ENCODE data around the gene SLC7A7. TPM values are rescaled to one million over a fixed set of nuclear protein-coding genes. Genes with fewer than 3 reads are reported as not detected.
A peak's percentile ranks its signal among the peaks of the same experiment; 100 is the strongest.
"Not testable (repeated sequence)": the region's sequence is repeated elsewhere in the genome, so short reads cannot be mapped to it uniquely, and the experiment has no call there.

The SLC7A7 gene
- total RNA-seq, 1 donor: 2.5 TPM

- H3K4me3 ChIP-seq (ENCODE audit: low read depth, low read length): no peak overlapping the region
- DNase-seq (ENCODE audit: low read depth): no peak
- no peak for TF ChIP-seq CTCF (IDR thresholded peaks at IDR 0.05; ENCODE audit: insufficient read depth, low read length)
Observed at GRCh38 chr14:22748206-22748605, 67.0 kb downstream of the SLC7A7 start.

DNA sequence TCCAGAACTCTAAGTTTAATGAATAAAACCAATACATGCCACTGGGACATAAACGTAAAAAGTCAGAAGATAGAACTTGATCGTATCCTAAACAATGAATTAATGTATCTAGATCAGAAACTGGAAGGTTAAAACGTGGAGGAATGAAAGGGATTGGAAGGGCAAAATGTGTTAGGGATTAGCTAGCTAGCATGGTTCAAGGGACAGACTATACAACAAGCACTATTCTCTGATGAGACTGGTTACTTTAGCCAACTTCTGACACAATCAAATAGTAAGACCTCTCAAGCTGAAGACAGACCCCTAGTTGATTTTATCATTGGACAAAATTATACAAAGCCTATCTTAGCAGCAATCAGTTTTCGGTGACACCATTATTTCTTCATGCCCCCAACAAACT is 67.5 kb downstream of the SLC7A7 start:
- H3K4me3 ChIP-seq (ENCODE audit: low read depth, low read length): no peak overlapping the region
- TF ChIP-seq CTCF (IDR thresholded peaks at IDR 0.05; ENCODE audit: insufficient read depth, low read length): no peak
- no peak for DNase-seq (ENCODE audit: low read depth)

- TF ChIP-seq CTCF (IDR thresholded peaks at IDR 0.05; ENCODE audit: insufficient read depth, low read length): no peak
- DNase-seq (ENCODE audit: low read depth): no peak
Observed at GRCh38 chr14:22740020-22740419, 75.2 kb downstream of the SLC7A7 start.

GRCh38 chr14:22739423-22739822 is 75.8 kb downstream of the SLC7A7 start:
- peak; percentile 35 for DNase-seq (ENCODE audit: low read depth)
- TF ChIP-seq CTCF (IDR thresholded peaks at IDR 0.05; ENCODE audit: insufficient read depth, low read length): no peak
- H3K4me3 ChIP-seq (ENCODE audit: low read depth, low read length): no peak overlapping the region

More at GRCh38 chr14:22740020-22740419, 75.2 kb downstream of the SLC7A7 start:
- no peak overlapping the region for H3K4me3 ChIP-seq (ENCODE audit: low read depth, low read length)

- TF ChIP-seq CTCF (IDR thresholded peaks at IDR 0.05; ENCODE audit: insufficient read depth, low read length): no peak
- no peak overlapping the region for H3K4me3 ChIP-seq (ENCODE audit: low read depth, low read length)
- DNase-seq (ENCODE audit: low read depth): no peak
Observed at GRCh38 chr14:22737052-22737451, 78.2 kb downstream of the SLC7A7 start.

DNA sequence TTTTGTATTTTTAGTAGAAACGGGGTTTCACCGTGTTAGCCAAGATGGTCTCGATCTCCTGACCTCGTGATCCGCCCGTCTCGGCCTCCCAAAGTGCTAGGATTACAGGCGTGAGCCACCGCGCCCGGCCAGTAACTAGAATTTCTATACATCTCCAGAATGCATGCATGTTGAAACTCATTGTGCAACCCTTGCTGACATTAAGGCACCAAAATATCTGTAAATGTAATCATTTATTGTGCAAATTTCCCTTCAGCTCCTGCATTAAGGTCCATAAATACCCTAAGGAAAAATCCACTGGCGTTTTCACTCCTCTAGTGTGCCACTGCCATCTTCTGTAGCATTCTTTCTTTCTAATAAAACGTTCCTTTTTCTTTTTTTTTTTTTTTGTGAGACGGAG is 78.9 kb downstream of the SLC7A7 start:
- not testable (repeated sequence) for H3K4me3 ChIP-seq (ENCODE audit: low read depth, low read length); DNase-seq (ENCODE audit: low read depth)

- no peak overlapping the region for H3K4me3 ChIP-seq (ENCODE audit: low read depth, low read length)
- no peak for TF ChIP-seq CTCF (IDR thresholded peaks at IDR 0.05; ENCODE audit: insufficient read depth, low read length)
- no peak for DNase-seq (ENCODE audit: low read depth)
Observed at GRCh38 chr14:22735096-22735495, 80.1 kb downstream of the SLC7A7 start.

Data from fibroblast of the aortic adventitia (primary cell).